Stimulated activated CD8-positive, alpha-beta memory T cell treated with anti-CD3 and anti-CD28 coated beads, Interleukin-2, amount 100 ng/mL, for 48 hours (primary cell): ENCODE data around the gene CHMP6.

Experiments used
- DNase-seq, 2 donors: peaks; one replicate each; pipeline ENCODE4 v3.0.0-alpha.2; 2020; ENCODE audit warnings: low read depth in 2 of 2

CHMP6 gene

DNA sequence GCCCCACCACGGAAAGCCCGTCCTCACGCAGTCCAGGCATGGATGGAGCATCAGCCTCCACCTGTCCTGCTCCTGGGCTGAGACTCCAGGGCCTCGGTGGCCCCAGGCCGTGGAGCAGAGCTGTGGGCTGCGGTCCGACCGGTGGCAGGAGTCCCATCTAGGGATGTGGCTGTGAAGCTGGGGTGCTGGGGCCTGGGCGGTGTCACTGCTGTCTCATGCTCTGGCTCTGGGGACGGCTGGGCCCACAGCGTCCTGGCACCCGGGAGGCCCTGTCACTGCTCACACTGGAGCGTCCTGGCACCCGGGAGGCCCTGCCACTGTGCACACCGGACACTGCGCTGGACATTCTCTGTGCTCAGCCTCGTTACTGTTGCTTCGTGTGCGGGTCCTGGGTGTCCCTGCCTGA lies 51.7 kb downstream of the CHMP6 start:
- DNase-seq, result no peak

DNA sequence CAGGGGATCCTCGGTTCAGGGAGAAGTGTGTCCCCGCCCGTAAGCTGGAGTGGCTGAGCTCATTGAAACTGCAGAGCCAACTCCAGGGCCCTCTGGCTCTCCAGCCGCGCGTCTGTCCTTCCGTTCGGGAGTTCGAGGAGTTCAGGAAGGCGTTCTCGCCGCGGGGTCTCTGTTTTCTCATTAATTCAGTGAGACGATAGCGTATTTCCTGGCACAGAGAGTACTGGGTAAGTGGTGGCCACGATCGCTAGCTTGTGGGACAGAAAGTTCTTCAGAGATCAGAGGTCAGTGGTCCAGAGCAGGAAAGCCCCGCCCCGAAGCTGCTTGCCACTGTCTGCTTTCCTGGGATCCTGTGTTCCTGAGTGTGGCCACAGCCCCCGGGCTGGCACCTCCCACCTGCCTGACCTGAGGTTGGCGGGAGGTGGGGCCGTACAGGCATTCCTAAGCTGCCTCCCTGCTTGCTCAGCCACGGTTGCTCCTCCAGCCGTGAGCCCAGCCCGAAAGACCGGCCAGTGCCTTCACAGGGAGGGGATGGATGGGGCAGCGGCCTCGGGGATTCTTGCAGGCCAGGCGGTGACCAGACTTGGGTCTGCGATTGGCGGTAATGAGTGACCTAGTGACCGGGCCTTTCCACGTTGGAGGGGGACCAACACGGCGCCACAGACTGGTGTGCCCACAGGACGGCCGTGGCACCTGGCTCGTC lies 52.2 kb downstream of the CHMP6 start:
- DNase-seq, result no peak

DNA sequence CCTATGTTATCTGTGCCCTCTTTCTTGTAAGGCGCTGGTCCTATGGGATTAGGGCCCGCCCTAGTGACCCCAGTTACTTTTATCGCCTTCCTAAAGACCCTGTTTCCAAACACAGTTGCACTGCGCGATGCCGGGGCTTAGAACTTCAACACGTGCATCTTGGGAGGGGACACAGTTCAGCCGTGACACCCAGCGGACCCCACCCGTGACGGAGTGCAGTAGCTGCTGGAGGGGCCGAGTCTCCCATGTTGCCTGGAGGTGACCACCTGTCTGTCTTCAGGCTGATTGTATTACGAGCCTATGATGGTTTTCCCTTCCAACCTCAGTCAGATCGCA lies 52.8 kb downstream of the CHMP6 start:
- DNase-seq, result no peak

DNA sequence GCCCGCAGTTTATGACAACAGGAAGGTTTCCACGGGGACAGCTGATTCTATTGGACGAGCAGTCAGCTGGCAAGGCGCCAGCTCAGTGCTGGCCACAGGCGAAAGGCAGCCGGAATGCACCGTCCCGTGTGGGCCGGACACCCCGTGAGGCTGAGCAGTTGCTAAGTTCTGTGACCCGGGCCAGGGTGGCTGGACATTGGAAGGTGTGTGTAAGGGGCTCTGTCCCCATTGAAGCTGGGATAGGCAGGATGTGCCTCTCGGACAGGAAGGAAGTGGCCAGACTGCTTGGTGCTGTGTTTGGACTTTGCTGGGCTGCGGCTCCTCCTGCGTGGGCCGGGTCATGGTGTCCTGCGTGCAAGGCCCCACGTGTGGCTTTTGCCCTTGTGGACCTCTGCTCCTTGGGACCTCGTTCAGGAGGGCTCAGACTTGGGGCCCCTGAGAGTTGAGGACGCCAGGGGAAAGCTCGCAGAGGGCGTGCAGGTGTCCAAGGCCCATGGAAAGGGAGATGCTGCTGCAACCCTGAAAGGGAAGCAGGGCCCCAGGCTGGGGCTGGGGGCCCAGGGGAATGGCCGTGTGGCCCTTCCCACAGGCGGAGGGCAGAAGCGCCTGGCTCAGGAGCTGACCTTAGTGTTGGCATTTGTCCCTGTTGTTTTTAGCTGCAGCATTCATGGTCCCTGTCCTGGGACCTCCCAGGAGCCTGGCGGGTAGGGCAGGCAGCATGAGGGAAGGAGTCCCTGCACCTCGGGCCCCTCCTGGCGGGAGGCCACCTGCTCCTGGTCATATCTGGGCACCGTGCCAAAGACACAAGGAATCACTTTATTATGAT lies 53.3 kb downstream of the CHMP6 start:
- DNase-seq, result no peak

DNA sequence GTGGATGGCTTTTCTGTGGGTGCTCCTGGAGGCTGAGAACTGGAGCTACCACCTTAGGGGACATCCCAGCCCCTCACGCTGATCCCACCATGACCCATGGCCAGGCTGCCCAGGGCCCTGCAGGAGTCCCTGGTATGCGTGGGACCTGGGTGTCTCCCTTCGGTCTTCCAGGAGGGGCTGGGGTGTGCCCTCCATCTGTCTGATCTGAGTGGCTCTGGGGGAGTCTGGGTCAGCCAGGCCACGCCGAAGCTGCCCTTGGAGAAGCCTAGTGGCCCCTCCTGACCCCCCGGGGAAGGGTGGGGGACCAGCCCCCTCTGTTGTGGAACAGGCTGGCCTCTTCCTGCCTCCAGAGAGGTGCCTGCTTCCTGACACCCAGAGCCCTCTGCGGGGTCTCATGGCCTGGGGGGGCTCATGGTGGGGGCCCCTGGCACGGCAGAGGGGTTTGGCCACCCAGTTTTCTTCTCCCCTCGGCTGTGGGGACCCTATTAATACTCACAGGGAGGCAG lies 54.0 kb downstream of the CHMP6 start:
- DNase-seq, result no peak

DNA sequence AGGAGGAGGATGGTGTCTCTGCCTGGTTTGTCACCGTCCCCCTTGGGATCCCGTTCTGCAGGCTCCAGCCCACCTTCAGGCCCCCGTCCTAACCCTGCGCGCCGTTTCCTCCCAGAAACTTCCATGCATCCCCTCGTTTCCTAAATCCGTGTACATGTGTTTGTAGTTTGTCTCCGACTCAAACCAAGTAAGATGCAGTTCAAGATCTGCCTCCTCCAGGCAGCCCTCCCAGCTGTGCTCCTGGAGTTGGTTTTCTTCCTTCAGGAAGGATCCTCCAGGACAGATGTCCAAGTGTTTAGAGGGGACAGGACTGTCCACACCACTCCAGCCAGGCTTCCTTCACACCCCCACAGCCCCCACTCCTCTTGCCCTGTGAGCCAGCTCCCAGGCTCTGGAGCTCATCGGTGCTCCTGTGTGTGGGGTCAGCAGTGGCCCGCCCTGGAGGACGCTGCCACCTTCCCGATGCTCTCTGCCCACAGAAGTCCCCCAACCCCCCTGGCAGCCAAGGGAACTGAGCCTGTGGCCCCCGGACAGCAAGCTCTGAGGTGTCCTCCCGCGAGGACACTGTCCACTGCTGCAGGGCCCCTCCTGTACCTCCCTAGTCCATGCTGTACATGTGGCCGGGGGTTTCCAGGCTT lies 54.6 kb downstream of the CHMP6 start:
- DNase-seq, result no peak

DNA sequence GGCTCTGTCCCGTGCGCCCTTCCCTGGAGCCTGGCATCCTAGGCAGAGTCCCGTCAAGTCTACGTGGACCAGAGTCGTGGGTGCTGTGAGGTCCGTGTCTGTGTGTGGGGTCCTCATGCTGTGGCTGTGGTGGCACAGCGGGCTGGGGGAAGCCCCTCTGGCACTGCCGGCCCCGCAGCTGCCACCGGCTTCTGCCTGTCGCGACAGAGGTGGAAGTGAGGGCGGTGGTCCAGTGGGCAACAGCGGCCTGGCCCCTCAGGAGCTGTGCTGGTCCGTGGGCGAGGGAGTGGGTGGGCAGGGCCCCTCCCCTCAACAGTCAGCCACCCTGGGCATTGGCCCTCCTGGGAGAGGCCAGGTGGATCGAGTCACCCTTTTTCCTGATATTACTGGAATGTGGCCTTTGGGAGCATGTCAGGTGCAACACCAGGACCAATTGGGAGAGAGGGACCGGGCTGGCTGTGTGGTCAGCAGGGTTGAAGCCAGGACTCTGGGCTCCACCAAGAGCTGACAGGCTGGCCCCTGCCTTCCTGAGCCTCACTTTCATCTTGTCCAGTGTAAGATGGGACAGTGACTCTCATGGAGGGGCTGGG lies 55.2 kb downstream of the CHMP6 start:
- DNase-seq, result no peak

DNA sequence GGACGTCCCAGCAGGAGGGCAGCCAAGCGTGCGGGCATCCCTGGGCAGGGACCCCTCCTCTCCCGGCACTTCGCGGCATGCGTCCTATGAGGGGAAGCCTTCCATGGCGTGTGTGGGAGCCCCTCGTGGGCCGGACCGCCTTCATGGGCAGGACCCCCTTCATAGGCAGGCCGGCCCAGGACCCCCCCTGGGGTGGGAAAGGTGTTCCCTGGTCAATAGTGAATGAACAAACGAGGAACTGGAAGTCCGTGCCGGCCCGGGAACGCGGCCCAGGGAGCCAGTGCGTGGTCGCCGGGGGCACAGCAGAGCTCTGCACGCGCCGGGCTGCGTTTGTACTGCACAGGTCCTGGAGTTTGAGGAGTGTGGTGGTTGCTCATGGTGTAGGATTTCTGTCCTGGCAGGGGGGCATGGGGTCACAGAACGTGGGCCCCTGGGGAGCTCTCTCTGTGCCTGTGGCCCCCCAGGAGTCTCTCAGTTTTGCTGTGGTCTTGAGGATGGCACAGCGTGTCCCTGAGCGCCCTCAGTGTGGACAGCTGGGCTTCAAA lies 57.3 kb downstream of the CHMP6 start:
- no peak for DNase-seq

DNA sequence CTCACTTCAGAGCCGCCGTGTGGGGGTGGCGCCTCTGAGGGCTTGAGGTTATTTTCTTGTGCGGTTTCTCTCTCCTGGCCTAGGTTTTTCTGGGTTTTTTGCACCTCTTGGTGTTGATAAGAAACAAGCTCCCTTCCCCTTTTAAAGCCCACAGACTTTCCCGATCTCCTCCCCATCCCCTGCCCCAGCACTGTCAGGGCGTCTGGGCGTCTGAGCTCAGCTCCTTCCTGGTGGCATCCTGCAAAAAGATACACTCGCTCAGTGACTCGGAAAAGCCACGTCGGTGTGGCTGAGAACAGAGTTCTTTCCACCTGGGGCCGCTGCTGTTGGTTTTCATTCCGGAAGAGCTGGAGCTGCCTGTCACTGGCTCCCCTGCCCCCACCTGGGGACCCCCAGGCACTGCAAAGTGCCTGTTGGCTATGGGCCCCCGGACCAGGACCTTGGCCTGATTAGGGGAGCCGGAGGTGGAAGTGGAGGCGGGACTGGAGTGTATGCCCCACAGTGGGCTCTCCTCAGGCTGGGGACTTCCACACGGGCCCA lies 57.8 kb downstream of the CHMP6 start:
- DNase-seq, result no peak
